ENCODE results near the gene NKAIN4.
A peak's percentile ranks its signal among the peaks of the same experiment; 100 is the strongest.
"Not testable (repeated sequence)": the region's sequence is repeated elsewhere in the genome, so short reads cannot be mapped to it uniquely, and the experiment has no call there.

NKAIN4 gene

GRCh38 chr20:63223121-63223825 is 31.0 kb downstream of the NKAIN4 start:
- peak; percentile 97 for TF ChIP-seq CTCF (conservative IDR thresholded peaks at IDR 0.05; ENCODE audit: low read depth)
- ChIA-PET POLR2A (ENCODE audit: low non-redundant PET) (interaction anchor here (0.8 kb wide), 1 partner anchor 50 kb away, joined by 4 read pairs; the partner anchor contains the start of gene ARFGAP1), CTCF (interaction anchor here (0.5 to 4.8 kb wide), 59 partner anchors 10 to 1253 kb away, joined by 3 to 111 read pairs (median 5); partner anchors contain the start of genes ARFGAP1, BIRC7, COL20A1 and KCNQ2)
- peak; percentile 48 for DNase-seq (ENCODE audit: low spot score)
- no peak overlapping the region for H3K27ac ChIP-seq

GRCh38 chr20:63222541-63222940 is 31.7 kb downstream of the NKAIN4 start:
- ChIA-PET CTCF (interaction anchor here (0.5 to 4.8 kb wide), 26 partner anchors 9 to 760 kb away, joined by 3 to 111 read pairs (median 12); partner anchors contain the start of genes ARFGAP1, BIRC7, COL20A1 and KCNQ2), POLR2A (ENCODE audit: low non-redundant PET) (no interaction called here)
- H3K27ac ChIP-seq = no peak overlapping the region
- no peak for DNase-seq (ENCODE audit: low spot score)
- no peak for TF ChIP-seq CTCF (conservative IDR thresholded peaks at IDR 0.05; ENCODE audit: low read depth)

- CTCF ChIA-PET = interaction anchor here (0.6 to 1.5 kb wide), 4 partner anchors 13 to 74 kb away, joined by 3 to 5 read pairs (median 3); no protein-coding TSS in a partner anchor
- H3K27ac ChIP-seq; POLR2A ChIA-PET (ENCODE audit: low non-redundant PET); DNase-seq (ENCODE audit: low spot score): not testable (repeated sequence)
Observed at GRCh38 chr20:63221400-63222053, 32.7 kb downstream of the NKAIN4 start.

GRCh38 chr20:63220696-63221399 is 33.4 kb downstream of the NKAIN4 start:
- ChIA-PET POLR2A (ENCODE audit: low non-redundant PET) (interaction anchor here (0.9 kb wide), 1 partner anchor 26 kb away, joined by 4 read pairs; no protein-coding TSS in a partner anchor), CTCF (interaction anchor here (0.6 to 1.5 kb wide), 4 partner anchors 14 to 74 kb away, joined by 3 to 5 read pairs (median 3); no protein-coding TSS in a partner anchor)
- DNase-seq (ENCODE audit: low spot score) = no peak

GRCh38 chr20:63219866-63220521 is 34.3 kb downstream of the NKAIN4 start:
- DNase-seq (ENCODE audit: low spot score) = no peak
- CTCF ChIA-PET = interaction anchor here (0.6 to 1.5 kb wide), 6 partner anchors 15 to 754 kb away, joined by 3 to 5 read pairs (median 3); no protein-coding TSS in a partner anchor
- no peak for TF ChIP-seq CTCF (conservative IDR thresholded peaks at IDR 0.05; ENCODE audit: low read depth)
- POLR2A ChIA-PET (ENCODE audit: low non-redundant PET) = interaction anchor here (0.9 kb wide), 1 partner anchor 25 kb away, joined by 4 read pairs; no protein-coding TSS in a partner anchor
- no peak overlapping the region for H3K27ac ChIP-seq

More at GRCh38 chr20:63220696-63221399, 33.4 kb downstream of the NKAIN4 start:
- TF ChIP-seq CTCF (conservative IDR thresholded peaks at IDR 0.05; ENCODE audit: low read depth) = no peak
- no peak overlapping the region for H3K27ac ChIP-seq

- POLR2A ChIA-PET (ENCODE audit: low non-redundant PET) = no interaction called here
- no peak for TF ChIP-seq CTCF (conservative IDR thresholded peaks at IDR 0.05; ENCODE audit: low read depth)
- no peak for DNase-seq (ENCODE audit: low spot score)
- H3K27ac ChIP-seq = no peak overlapping the region
- CTCF ChIA-PET = interaction anchor here (0.6 to 1.2 kb wide), 5 partner anchors 9 to 755 kb away, joined by 3 to 5 read pairs (median 3); no protein-coding TSS in a partner anchor
Observed at GRCh38 chr20:63219447-63219821, 34.8 kb downstream of the NKAIN4 start.
